ENCODE results near the gene ZFP36.

- TF ChIP-seq, protein P1, sequence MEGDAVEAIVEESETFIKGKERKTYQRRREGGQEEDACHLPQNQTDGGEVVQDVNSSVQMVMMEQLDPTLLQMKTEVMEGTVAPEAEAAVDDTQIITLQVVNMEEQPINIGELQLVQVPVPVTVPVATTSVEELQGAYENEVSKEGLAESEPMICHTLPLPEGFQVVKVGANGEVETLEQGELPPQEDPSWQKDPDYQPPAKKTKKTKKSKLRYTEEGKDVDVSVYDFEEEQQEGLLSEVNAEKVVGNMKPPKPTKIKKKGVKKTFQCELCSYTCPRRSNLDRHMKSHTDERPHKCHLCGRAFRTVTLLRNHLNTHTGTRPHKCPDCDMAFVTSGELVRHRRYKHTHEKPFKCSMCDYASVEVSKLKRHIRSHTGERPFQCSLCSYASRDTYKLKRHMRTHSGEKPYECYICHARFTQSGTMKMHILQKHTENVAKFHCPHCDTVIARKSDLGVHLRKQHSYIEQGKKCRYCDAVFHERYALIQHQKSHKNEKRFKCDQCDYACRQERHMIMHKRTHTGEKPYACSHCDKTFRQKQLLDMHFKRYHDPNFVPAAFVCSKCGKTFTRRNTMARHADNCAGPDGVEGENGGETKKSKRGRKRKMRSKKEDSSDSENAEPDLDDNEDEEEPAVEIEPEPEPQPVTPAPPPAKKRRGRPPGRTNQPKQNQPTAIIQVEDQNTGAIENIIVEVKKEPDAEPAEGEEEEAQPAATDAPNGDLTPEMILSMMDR (IDR thresholded peaks at IDR 0.05): no peak
- no peak for TF ChIP-seq POLR2A (IDR thresholded peaks at IDR 0.05)
These were observed 21.6 kb upstream of the ZFP36 start for GRCh38 chr19:39384839-39385568.

Measured in adrenal gland (tissue), 5 donors.